GM18511 (cell line): ENCODE data around the gene HDAC1.
A peak's percentile ranks its signal among the peaks of the same experiment; 100 is the strongest.
"Not testable (repeated sequence)": the region's sequence is repeated elsewhere in the genome, so short reads cannot be mapped to it uniquely, and the experiment has no call there.

ENCODE experiments used
- ATAC-seq: cut with Tn5 transposase; IDR thresholded peaks from one replicate; pipeline ENCODE4 v1.9.1; 2021; ENCODE audit warnings: mild to moderate bottlenecking, moderate library complexity; ENCODE audit not compliant: unreplicated experiment

HDAC1 gene

DNA sequence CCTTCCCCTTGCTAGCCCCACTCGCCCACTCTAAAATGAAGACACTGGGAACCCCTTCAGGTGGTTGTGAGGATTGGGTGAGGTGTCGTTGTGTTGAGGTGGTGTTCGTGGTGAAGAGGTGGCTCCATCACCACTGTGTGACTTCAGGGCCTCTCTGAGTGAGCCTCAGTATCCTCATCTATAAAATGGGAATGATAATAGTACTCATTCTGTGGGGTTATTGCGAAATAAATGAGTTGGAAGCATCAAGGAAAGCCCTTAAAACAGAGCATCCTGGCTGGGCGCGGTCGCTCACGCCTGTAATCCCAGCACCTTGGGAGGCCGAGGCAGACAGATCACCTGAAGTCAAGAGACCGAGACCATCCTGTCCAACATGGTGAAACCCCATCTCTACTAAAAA is 50.8 kb downstream of the HDAC1 start:
- ATAC-seq = no peak

DNA sequence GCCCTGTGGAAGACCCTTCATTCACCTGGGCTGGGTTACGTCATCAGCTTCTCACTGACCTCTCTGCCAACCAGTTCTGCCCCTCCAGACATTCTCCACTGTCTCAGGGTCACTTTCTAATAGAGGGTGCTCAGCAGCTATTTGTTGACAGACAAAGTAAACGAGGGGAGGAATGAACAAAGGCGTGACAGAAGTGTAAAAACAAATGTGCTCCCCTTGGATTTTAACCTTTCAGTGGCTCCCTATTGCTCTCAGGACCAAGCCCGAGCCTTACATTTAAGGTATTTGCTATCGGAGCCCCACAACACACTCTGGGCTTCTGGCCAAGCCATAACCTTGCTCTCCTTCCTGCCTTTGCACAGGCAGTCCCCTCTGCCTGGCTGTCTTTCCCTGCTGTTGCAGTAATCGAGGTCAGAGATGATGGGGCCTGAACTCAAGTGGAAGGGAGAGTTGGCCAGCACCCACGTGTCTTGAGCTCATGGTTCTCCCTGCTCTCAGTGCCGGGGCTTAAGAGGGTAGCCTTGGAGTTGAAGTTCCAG is 53.5 kb downstream of the HDAC1 start:
- ATAC-seq = no peak

DNA sequence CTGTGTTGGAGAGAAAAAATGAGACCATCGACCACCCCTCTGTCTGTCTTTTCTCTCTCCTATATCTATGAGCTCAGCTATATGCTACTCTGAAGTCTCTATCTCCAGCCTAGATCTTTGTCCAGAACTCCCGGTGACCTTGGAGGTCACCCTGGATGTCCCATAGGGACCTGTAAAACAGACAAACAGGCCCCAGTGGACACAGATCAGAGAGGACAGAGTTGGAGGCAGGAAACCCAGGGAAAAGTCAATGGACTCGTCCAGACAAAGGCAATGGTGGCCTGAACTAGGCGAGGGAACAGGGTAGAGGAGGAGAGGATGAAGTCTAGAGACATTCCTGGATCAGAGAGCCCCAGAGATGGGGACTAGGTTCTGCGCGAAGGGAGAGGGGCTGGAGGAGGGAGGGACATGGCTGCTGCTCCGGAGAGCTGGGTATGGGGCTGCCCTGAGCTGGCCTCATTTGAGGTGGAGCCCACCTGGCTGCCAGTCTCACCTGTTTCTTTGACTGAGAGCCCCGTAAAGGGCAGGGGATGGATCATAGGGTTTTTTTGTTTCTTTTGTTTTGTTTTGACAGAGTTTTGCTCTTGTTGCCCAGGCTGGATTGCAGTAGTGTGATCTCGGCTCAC is 54.8 kb downstream of the HDAC1 start:
- ATAC-seq = no peak

DNA sequence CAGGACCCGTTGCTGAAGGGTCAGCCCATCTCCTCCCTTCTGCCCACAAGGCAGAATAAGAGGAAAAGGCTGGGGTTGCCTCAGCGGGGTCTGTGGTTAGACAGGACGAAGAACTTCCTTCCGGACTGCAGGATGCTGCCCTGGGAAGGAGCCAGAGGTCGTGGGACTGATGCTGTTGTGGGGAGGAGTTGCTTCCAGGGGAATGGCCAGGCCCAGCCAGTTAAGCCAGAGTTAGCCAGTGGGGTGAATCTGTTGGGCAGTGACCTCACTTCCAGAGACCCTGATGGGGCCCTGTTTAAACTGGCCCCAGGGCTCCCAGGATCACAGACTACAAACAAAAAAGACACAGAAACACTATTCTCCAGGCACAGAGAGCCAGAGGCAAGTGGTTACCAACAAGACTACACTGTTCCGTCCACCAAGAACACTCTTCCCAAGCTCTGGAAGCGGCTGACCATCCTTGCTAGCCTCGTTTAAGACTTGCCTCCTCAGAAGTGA is 57.4 kb downstream of the HDAC1 start:
- ATAC-seq = no peak

DNA sequence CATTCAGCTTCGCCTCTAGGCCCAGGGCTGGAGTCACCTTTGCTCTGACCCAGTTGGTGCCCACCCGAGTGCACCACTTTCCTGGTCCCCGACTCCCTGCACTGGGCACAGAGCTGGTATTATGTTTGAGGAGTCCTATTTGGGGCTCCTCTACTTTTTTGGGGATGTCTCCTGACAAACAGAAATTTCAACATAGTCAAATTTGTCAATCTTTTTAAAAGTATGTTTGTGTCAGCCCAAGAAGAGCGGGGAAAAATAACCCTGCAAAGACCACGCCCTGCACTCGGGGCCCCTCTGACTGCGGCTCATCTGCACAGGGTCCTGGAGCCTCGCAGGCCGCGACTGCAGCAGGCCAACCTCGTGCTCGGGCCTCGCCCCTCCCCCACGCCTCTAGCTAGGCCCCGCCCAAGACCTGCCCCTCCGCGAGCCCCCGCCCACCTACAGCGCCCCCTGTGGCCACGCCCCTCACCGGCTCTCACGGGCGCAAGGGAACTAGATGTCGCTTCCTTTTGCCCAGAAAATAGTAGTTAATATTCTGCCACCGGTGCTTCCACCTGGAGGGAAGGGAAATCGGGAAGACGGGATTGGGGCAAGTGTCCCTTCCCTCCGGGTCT is 59.0 kb downstream of the HDAC1 start:
- ATAC-seq = peak; percentile 44

DNA sequence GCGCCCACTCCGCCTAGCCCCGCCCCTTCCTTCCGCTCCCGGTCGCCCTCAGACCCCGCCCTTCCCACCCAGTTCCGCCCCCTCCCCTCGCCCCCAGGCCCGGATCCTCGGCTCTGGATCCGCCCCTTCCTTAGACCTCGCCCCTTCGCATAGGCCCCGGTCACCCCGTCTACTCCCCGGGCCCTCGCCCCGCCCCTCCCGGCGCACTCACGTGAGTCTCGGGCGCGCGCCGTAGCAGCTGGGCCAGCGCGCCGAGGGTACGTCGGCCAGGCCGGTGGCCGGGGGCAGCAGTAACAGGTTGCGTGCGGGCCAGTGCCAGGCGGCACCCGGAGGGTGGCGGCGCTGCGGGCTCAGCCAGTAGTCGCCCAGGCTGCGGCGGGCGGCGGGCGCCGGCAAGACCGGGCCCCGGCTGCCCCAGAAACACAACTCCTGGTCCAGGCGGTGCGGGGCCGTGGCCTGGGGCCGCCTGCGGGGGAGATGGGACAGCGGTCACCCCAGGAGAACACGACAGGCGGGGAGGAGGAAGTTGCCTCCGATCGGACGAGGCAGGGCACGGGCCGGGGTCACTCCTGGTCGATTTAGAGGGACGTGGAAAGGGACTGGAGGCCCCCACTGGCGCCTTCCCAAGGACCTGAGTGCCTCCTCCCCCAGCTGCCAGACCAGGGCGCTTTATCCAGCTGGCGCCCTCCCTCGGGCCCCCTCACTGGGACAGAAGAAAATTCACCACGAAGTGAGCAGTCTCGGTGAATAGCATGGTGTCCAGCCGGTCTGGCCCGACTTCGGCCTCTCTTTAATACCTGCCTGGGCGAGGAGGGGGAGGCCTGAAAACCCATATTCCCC is 59.7 kb downstream of the HDAC1 start:
- ATAC-seq = peak; percentile 87

DNA sequence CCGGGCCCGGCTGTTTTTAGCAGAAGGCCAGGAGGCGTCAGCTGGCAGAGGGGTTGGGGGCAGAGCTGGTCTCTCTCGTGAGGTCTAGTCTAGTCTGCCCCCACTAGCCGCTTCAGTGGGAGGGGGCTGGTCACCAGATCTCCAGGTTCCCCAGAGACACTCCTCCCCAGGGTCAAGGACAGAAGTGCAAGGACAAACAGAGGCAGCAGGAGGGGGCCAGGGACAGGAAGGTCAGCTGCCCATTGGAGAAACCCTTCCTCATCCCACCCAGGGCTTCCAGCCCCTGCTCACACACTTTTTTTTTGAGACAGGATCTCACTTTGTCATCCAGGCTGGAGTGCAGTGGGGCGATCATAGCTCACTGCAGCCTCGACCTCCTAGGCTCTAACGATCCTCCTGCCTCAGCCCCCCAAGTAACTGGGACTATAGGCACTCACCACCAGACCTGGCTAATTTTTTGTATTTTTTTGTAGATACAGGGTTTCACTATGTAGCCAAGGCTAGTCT is 60.4 kb downstream of the HDAC1 start:
- no peak for ATAC-seq

DNA sequence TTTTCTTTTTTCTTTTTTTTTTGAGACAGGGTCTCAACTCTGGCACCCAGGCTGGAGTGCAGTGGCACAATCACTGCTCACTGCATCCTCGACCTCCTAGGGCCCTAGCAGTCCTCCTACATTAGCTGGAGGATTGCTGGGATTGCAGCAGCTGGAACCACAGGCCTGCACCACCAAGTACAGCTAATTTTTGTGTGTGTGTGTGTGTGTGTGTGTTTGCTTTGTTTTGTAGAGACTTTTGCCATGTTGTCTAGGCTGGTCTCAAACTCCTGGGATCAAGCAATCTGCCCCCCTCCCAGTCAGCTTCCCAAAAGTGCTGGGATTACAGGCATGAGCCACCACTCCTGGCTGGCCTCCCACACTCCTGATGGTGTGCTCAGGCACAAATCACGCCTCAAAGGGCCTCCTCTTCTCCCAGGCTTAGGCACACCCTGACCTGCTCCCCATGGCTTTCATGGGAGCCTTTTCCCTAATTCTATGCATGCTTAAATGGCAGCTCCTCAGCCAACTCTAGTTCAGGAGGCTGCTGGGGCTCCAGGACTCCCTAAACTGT is 61.0 kb downstream of the HDAC1 start:
- no peak for ATAC-seq

DNA sequence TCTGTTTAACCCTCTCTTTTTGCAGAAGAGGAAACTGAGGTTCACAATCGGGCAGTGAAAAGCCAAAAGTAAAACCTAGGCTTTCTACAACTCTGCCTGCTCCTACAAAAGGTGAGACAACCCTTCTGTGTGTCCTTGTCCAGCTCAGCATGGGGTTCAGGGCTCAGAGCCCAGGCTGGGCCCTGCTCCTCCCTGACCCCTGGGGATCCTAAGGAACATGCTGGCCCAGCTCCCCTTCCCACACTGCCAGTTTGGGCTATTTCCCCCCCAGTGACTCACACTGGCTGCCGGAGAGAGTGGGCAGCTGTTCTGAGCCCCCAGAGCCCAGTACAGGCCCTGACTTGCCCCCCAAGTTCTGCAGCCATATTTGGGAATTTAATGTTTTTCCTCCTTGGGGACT is 61.5 kb downstream of the HDAC1 start:
- ATAC-seq = no peak

DNA sequence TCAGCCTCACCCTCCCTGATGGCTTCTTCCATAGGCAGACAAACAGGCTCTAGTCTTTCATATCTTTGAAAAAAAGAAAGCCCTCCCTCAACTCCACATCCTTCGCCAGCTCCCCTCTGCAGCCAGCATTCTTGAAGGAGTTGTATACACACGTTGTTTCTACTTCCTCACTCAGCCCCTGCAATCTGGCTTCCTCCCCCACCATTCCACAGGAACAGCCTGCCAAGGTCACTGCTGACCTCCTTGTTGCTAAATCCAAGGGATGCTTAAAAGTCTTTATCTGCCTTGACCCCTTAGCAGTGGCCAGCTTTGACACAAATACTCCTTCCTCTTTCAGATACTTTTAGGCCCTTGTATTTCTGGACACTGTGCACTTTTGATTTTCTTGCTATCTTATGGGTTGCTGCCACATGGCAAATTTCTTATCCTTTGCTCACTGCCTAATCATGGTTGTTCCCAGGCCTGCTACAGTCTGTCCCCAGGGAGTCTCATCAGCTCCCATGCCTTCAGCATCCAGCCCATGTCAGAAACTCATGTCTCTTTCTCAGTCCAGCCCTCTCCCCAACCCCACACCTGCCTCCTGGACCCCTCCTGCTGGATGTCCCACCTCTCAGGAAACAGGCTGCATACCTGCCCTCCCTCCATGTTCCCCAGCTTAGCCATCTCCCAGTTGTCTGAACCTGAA is 62.1 kb downstream of the HDAC1 start:
- no peak for ATAC-seq

DNA sequence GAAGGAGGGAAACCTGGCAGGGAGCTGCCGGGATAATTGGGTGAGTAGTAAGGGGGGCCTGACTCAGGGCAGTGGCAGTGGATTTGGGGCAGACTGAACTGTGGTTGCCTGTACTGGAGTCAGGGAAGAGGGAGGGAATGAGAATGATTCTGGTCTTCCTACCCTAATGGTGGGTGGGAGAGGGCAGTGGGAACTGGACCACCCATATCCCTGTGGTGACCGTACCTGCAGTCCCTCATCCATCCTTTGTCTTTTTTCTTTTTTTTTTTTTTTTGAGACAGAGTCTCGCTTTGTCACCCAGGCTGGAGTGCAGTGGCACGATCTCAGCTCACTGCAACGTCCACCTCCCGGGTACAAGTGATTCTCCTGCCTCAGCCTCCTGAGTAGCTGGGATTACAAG is 63.9 kb downstream of the HDAC1 start:
- ATAC-seq = not testable (repeated sequence)

DNA sequence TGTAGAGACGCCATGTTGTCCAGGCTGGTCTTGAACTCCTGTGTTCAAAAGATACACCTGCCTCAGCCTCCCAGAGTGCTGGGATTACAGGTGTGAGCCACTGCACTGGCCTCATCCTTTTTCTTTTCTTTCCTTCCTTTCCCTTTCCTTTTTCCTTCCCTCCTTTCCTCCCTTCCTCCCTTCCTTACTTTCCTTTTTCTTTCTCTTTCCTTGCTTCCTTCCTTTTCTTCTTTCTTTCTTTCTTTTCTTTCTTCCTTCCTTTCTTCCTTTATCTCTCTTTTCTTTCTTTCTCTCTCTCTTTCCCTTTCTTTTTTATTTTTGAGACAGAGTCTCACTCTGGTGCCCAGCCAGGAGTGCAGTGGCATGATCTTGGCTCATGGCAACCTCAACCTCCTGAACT is 64.6 kb downstream of the HDAC1 start:
- ATAC-seq = no peak

DNA sequence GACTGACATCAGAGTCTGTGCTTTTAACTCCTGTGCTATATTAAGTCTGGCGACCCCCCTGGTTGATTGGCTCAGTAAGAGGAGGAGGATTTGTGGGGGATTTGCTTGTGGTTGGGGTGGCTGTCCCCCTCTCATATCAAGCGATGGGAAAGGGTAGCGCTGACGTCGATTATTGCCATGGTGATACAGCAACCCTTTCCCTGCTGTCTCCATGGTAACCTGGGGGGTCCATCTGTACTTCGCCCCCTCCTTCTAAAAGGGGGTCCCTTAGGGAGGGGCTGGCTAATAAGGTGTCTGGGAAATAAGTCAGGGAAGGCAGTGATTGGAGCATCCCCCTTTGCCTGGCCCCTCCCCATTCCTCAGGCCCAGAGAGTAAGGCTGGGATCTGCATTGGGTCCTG is 65.7 kb downstream of the HDAC1 start:
- no peak for ATAC-seq

DNA sequence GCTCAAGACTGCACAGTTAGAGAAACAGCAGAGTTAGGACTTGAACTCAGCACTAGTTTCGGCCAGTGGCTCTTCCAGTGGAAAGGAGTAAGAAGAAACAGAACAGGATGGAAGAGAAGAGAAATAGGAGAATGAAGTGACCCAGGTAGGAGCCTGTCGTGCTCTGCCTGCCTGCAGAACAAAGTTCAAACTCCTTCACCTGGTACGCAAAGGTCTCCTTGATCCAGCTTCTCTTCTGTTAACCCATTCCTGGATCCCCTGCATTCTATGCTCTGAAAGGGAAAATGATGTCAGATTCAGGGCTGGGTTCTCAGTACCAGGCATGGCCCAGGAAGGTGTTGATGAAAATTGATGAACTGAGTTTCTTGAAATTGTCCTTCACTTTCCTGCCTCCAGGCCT is 66.6 kb downstream of the HDAC1 start:
- ATAC-seq = no peak

DNA sequence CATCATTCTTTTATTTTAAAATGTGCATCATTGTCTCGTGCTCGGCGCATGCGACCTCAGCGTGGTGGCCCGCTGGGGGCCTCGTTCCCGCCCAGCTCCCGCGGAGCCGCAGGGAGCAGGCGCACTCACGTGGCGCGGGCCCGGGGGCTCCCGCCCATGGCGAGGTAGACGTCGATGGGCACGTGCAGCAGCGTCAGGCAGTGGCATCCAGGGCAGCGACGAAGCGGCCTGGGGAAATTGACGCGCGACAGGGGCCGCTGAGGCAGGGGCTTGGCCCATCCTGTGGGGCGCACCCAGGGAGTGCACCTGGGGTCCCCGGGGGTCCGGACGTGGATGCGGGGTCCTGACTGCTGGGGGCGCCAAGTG is 69.4 kb downstream of the HDAC1 start:
- no peak for ATAC-seq

DNA sequence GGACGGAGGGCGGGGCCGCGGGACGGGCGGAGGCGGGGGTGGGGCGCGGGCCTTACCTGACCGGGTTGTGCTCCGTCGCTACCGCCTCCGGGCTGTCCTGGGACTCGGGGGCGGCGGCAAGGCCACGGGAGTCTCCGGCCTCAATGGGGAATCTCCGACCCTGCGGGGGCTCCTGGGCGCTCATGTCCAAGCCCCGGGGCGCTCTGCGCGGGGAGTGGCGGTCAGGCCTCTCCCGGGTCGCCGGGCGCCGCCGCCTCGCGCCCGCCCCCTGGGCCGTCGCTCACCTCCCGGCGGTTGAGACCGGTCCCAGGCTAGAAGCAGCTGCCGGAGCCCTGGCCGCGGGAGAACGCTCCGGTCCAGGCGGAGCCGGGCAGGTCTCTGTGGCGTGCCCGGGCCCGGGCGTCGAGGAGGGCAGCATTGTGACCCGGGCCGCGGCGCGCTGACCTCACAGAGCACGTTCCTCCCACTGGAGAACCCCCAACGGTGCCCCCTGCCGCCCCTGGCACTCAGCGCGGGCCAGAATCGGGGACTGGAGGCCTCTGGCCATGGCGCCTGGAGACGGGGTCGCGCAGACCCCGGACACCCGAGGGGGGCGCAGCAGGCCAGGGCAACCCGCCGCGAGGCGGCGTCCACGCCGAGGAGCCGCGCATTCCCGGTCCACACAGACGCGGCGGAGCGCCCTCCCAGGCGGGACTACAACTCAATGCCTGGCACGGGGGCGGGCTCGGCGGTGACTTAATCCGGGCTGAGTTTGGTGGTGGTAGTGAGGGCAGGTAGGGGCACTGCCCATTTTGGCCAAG is 70.0 kb downstream of the HDAC1 start:
- ATAC-seq = no peak

DNA sequence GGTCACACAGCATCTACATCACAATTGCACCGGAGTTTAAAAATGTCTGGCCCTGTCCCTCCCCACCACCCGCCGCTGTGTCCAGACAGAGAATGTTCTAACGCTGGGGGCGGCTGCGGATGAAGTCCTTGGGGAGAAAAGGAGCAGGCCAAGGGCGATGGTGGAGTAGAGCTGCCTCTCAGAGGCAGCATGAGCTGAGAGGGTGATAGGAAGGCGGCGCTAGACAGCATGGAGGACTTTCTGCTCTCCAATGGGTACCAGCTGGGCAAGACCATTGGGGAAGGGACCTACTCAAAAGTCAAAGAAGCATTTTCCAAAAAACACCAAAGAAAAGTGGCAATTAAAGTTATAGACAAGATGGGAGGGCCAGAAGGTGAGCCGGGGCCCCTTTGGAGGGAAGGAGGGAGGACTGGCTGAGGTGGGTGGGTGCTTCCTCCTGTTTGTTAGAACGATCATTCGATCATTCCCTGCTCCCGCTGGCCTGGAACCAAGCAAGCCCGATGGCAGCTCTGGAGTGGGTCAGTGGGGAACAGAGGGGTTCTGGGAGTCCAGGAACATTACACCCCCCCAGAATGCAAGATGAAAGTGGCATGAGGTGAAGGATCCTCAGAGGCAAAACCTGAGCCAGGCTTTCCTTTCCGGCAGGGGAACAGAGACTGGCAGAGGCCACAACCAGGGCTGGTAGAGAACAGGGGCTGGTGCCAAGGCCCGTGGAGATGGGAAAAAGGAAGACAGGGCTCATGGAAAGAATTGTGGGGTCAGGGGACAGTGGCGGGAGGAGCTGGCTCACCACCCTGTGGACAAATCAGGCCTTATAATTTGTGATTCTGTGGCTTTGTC is 70.8 kb downstream of the HDAC1 start, which contains the start of the genes FAM229A and TSSK3:
Gene FAM229A, minus strand, starts transcription at position 12 of the 840 bp plus-strand sequence. CDS start 394 bp downstream, outside the sequence.
Gene TSSK3, plus strand, starts transcription at position 66 of the 840 bp plus-strand sequence. Its CDS starts 163 bp downstream, at position 229.
- no peak for ATAC-seq

DNA sequence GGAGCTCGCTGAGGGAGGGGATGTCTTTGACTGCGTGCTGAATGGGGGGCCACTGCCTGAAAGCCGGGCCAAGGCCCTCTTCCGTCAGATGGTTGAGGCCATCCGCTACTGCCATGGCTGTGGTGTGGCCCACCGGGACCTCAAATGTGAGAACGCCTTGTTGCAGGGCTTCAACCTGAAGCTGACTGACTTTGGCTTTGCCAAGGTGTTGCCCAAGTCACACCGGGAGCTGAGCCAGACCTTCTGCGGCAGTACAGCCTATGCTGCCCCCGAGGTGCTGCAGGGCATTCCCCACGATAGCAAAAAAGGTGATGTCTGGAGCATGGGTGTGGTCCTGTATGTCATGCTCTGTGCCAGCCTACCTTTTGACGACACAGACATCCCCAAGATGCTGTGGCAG is 71.8 kb downstream of the HDAC1 start:
- ATAC-seq = no peak

DNA sequence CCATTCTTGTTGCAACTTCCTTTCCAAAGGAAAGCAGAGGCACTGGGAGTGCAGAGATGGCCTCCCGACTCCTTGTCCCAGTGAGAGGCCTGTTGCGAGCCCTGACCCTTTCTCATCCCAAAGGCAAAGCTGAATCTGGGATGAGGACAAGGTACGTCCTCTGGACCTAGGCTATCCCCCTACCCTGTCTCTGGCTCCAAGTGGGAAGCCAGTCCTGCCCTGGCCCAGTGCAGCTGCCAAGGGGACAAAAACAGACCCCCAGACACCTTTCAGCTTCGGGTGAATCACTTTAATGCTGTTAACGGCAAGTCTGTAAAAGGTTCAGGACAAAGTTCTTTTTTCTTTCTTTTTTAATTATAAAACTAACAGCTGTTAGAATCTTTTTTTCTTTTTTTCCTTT is 73.0 kb downstream of the HDAC1 start:
- ATAC-seq = no peak
